Measurements from ENCODE around the gene SLC6A19. TPM values are rescaled to one million over a fixed set of nuclear protein-coding genes. Genes with fewer than 3 reads are reported as not detected.

SLC6A19 gene
- total and polyA plus RNA-seq, 10 of the 15 experiments (the other 5 are each of a cell fraction or from before 2014, with no cell fraction given): 0.01 to 0.03 TPM; not detected in 8

DNA sequence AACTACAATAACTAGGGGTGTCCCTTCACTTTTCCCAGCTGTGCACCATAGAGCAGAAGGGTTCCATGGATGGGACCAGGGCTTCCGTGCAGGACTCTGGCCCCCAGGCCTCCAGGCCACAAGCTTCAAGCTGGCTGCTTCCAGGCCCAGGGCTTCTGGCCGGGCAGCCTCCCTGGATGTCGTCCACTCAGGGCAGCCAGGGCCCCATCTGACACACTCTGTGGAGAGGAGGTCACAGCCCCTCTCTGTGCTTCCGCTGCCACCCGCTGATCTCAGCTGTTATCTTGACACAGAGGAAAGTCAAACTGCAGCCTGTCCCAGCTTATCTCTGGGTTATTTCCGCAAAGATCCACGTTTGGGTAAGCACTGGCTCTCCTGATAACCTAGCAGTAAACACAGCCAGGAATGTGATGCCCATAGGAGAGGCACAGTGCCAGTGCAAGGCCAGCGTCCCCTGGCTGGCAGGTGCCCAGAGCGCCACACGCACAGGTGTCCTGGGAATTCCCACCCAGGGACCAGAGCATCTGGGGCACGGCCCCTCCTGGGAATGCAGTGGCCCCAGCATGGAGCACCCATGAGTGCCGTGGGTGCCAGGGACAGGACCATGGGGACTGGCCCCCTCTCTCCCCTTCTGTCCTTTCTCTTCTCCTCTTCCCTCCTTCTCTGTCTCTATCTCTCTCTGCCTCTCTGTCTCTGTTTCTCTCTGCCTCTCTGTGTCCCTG lies 15.6 kb upstream of the SLC6A19 start (continued):
- TF ChIP-seq POU2F2 (IDR thresholded peaks at IDR 0.05; ENCODE audit: borderline replicate concordance, low read depth, low read length) (no peak), GABPA (IDR thresholded peaks at IDR 0.05; ENCODE audit: low read depth) (no peak), POLR2A (IDR thresholded peaks at IDR 0.05; ENCODE audit: low read depth, low read length) (no peak), TCF12 (IDR thresholded peaks at IDR 0.05; ENCODE audit: low read depth, low read length) (no peak)
- TF ChIP-seq, protein P1, sequence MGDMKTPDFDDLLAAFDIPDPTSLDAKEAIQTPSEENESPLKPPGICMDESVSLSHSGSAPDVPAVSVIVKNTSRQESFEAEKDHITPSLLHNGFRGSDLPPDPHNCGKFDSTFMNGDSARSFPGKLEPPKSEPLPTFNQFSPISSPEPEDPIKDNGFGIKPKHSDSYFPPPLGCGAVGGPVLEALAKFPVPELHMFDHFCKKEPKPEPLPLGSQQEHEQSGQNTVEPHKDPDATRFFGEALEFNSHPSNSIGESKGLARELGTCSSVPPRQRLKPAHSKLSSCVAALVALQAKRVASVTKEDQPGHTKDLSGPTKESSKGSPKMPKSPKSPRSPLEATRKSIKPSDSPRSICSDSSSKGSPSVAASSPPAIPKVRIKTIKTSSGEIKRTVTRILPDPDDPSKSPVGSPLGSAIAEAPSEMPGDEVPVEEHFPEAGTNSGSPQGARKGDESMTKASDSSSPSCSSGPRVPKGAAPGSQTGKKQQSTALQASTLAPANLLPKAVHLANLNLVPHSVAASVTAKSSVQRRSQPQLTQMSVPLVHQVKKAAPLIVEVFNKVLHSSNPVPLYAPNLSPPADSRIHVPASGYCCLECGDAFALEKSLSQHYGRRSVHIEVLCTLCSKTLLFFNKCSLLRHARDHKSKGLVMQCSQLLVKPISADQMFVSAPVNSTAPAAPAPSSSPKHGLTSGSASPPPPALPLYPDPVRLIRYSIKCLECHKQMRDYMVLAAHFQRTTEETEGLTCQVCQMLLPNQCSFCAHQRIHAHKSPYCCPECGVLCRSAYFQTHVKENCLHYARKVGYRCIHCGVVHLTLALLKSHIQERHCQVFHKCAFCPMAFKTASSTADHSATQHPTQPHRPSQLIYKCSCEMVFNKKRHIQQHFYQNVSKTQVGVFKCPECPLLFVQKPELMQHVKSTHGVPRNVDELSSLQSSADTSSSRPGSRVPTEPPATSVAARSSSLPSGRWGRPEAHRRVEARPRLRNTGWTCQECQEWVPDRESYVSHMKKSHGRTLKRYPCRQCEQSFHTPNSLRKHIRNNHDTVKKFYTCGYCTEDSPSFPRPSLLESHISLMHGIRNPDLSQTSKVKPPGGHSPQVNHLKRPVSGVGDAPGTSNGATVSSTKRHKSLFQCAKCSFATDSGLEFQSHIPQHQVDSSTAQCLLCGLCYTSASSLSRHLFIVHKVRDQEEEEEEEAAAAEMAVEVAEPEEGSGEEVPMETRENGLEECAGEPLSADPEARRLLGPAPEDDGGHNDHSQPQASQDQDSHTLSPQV (IDR thresholded peaks at IDR 0.05): no peak

DNA sequence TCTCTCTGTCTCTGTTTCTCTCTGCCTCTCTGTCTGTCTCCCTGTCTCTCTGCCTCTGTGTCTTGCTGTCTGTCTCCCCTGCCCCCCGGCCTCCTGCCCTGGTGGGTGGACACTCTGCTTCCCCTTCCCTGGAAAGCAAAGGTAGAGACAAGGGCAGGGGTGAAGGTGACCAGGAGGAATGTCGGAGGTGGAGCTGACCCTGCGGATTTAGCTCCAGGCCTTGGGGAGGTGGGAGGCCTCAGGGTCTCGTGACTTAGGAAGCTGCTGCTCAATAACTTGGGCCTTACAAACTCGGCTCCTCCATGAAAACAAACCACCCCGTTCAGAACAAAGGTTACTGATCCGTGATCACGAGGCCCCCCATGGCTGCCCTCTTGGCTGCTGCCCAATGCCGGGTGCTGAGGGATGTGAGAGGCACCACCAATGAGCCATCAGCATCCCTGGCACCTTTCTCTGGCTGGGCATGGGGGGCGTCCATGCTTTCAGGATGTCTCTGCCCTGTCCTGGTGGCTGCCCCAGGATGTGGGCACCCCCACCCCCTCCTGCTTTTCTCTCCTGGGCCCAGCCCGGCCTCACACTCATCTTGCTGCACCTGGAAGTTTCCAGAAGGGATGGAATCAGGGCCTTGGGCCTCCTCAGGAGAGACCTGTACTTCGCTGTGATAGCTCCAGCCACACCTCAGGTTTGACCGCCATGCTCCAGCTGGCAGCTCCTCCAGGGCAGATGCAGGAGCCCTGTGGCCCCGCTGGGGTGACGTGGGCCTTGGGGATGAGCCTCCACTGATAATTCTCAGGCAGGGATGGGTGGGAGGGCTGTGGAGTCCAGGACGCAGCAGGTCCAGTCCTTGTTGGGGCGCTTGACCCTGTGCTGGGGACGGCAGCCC lies 14.8 kb upstream of the SLC6A19 start:
- Histone ChIP-seq H3K27me3 (replicated peaks in 1 of 2; ENCODE audit: control insufficient read depth in 2 of 2, insufficient read depth in 2 of 2, low read length in 1 of 2) (no peaks in the 10 kb centered on the region; a peak in 1 of 4 replicates), H3K9ac (ENCODE audit: control insufficient read depth, insufficient read depth, low read length) (no peak overlapping the region), H3K4me3 (no peak overlapping the region), H4K20me1 (ENCODE audit: control insufficient read depth, insufficient read depth) (no peaks in the 10 kb centered on the region; the same call in 1 of the 2 replicates), H2AFZ (ENCODE audit: control insufficient read depth, low read depth, low read length) (no peak overlapping the region), H3K4me2 (ENCODE audit: control insufficient read depth, insufficient read depth) (no peak overlapping the region), H3K27ac (ENCODE audit: control insufficient read depth, insufficient read depth) (no peak overlapping the region), H3K79me2 (ENCODE audit: control insufficient read depth, insufficient read depth, low read length) (no peaks in the 10 kb centered on the region), H3K4me1 (ENCODE audit: control insufficient read depth, insufficient read depth, low read length) (no peaks in the 10 kb centered on the region), H3K9me3 (replicated peaks; ENCODE audit: control insufficient read depth, insufficient read depth, low read length) (no peaks in the 10 kb centered on the region), H3K36me3 (ENCODE audit: control insufficient read depth in 2 of 2, insufficient read depth in 2 of 2, low read length in 1 of 2) (no peaks in the 10 kb centered on the region)
- intact Hi-C loops (cut with micrococcal nuclease; ENCODE audit: unreplicated experiment) (no loop called here), in situ Hi-C loops (cut with MboI) (no loop called here)
- FAIRE-seq (no peak), DNase-seq (ENCODE audit: low read depth, low spot score) (no peak), ATAC-seq (no peak)
- RAD21 ChIA-PET (ENCODE audit: unreplicated experiment): no interaction called here
- WGBS (ENCODE audit: insufficient coverage, insufficient replicate concordance, low lambda C conversion rate, missing lambda C conversion rate): 19% methylated on average over 18 of the region's 18 CpGs
- no TSS peak for BruUV-seq (replicated peaks)
- TF ChIP-seq TCF12 (IDR thresholded peaks at IDR 0.05; ENCODE audit: low read depth, low read length): no peak
- no peak for TF ChIP-seq HCFC1 (IDR thresholded peaks at IDR 0.05; ENCODE audit: low read length)
- no peak for TF ChIP-seq RBBP5 (conservative IDR thresholded peaks at IDR 0.05)
- TF ChIP-seq, protein P2, sequence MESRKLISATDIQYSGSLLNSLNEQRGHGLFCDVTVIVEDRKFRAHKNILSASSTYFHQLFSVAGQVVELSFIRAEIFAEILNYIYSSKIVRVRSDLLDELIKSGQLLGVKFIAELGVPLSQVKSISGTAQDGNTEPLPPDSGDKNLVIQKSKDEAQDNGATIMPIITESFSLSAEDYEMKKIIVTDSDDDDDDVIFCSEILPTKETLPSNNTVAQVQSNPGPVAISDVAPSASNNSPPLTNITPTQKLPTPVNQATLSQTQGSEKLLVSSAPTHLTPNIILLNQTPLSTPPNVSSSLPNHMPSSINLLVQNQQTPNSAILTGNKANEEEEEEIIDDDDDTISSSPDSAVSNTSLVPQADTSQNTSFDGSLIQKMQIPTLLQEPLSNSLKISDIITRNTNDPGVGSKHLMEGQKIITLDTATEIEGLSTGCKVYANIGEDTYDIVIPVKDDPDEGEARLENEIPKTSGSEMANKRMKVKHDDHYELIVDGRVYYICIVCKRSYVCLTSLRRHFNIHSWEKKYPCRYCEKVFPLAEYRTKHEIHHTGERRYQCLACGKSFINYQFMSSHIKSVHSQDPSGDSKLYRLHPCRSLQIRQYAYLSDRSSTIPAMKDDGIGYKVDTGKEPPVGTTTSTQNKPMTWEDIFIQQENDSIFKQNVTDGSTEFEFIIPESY (IDR thresholded peaks at IDR 0.05): no peak
- SMC1A ChIA-PET (ENCODE audit: uncharacterized antibody, unreplicated experiment): no interaction called here
- POLR2A ChIA-PET: no interaction called here
- CTCF ChIA-PET: no interaction called here

All from GM12878 (cell line).